ENCODE results near the gene CCT5.

GRCh38 chr5:10315201-10315600 lies 65.1 kb downstream of the CCT5 start:
- TF ChIP-seq TAF1 (IDR thresholded peaks at IDR 0.05; ENCODE audit: borderline replicate concordance, low read depth, low read length) (no peak), KAT2A (conservative IDR thresholded peaks at IDR 0.05; ENCODE audit: control insufficient read depth, low read depth, low read length) (no peak), SMC3 (IDR thresholded peaks at IDR 0.05; ENCODE audit: borderline replicate concordance, low read length) (no peak), HDAC6 (IDR thresholded peaks at IDR 0.05; ENCODE audit: unreplicated experiment) (no peak), NFYB (IDR thresholded peaks at IDR 0.05; ENCODE audit: insufficient read depth, low read depth, low read length) (no peak), ATF2 (IDR thresholded peaks at IDR 0.05; ENCODE audit: low read length) (no peak), SREBF1 (IDR thresholded peaks at IDR 0.05; ENCODE audit: low read length) (no peak)
- TF ChIP-seq, protein P1, sequence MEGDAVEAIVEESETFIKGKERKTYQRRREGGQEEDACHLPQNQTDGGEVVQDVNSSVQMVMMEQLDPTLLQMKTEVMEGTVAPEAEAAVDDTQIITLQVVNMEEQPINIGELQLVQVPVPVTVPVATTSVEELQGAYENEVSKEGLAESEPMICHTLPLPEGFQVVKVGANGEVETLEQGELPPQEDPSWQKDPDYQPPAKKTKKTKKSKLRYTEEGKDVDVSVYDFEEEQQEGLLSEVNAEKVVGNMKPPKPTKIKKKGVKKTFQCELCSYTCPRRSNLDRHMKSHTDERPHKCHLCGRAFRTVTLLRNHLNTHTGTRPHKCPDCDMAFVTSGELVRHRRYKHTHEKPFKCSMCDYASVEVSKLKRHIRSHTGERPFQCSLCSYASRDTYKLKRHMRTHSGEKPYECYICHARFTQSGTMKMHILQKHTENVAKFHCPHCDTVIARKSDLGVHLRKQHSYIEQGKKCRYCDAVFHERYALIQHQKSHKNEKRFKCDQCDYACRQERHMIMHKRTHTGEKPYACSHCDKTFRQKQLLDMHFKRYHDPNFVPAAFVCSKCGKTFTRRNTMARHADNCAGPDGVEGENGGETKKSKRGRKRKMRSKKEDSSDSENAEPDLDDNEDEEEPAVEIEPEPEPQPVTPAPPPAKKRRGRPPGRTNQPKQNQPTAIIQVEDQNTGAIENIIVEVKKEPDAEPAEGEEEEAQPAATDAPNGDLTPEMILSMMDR (IDR thresholded peaks at IDR 0.05 in 2 of 3, conservative IDR thresholded peaks at IDR 0.05 in 1 of 3; ENCODE audit: control insufficient read depth in 2 of 3, extremely low read depth in 1 of 3, insufficient read depth in 1 of 3, low read depth in 3 of 3, low read length in 3 of 3), result no peak
- TF ChIP-seq, protein P2, sequence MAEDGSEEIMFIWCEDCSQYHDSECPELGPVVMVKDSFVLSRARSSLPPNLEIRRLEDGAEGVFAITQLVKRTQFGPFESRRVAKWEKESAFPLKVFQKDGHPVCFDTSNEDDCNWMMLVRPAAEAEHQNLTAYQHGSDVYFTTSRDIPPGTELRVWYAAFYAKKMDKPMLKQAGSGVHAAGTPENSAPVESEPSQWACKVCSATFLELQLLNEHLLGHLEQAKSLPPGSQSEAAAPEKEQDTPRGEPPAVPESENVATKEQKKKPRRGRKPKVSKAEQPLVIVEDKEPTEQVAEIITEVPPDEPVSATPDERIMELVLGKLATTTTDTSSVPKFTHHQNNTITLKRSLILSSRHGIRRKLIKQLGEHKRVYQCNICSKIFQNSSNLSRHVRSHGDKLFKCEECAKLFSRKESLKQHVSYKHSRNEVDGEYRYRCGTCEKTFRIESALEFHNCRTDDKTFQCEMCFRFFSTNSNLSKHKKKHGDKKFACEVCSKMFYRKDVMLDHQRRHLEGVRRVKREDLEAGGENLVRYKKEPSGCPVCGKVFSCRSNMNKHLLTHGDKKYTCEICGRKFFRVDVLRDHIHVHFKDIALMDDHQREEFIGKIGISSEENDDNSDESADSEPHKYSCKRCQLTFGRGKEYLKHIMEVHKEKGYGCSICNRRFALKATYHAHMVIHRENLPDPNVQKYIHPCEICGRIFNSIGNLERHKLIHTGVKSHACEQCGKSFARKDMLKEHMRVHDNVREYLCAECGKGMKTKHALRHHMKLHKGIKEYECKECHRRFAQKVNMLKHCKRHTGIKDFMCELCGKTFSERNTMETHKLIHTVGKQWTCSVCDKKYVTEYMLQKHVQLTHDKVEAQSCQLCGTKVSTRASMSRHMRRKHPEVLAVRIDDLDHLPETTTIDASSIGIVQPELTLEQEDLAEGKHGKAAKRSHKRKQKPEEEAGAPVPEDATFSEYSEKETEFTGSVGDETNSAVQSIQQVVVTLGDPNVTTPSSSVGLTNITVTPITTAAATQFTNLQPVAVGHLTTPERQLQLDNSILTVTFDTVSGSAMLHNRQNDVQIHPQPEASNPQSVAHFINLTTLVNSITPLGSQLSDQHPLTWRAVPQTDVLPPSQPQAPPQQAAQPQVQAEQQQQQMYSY (CRISPR knock-in tag; IDR thresholded peaks at IDR 0.05), result no peak

All from GM12878 (cell line).